CD4-positive, CD25-positive, alpha-beta regulatory T cell (primary cell): ENCODE results near the gene FAM114A2. TPM values are rescaled to one million over a fixed set of nuclear protein-coding genes. Genes with fewer than 3 reads are reported as not detected.

Experiments
- ATAC-seq, 2 donors: fragments of 150-1000 bp; cut with Tn5 transposase; one replicate each; pipeline ENCODE4 v1.10.0; 2021; ENCODE audit warnings: low read depth in 2 of 2, moderate number of reproducible peaks in 2 of 2, moderate library complexity in 1 of 2
- DNase-seq, 3 donors: peaks; one replicate each; pipeline versions ENCODE4 v3.0.0 to v3.0.0-alpha.2; 2012 to 2022; ENCODE audit warnings: mixed read lengths in 1 of 3
- H3K27ac ChIP-seq: one replicate; pipeline ENCODE4 v1.7.0; 2013; ENCODE audit warnings: mild to moderate bottlenecking, low read length; ENCODE audit not compliant: insufficient read depth, poor library complexity, severe bottlenecking
- H3K27me3 ChIP-seq: one replicate; pipeline ENCODE4 v1.7.0; 2013; ENCODE audit warnings: low read length; ENCODE audit not compliant: control insufficient read depth, insufficient read depth
- H3K36me3 ChIP-seq: one replicate; pipeline ENCODE4 v1.7.0; 2013; ENCODE audit warnings: mild to moderate bottlenecking, low read length, moderate library complexity; ENCODE audit not compliant: control insufficient read depth, insufficient read depth
- H3K4me1 ChIP-seq: 2 replicates; pipeline ENCODE4 v1.7.0; 2013; ENCODE audit warnings: mild to moderate bottlenecking, low read length; ENCODE audit not compliant: insufficient read depth, control insufficient read depth, poor library complexity, severe bottlenecking
- H3K4me3 ChIP-seq: one replicate; pipeline ENCODE4 v1.7.0; 2013; ENCODE audit warnings: low read depth, mild to moderate bottlenecking, low read length, moderate library complexity
- H3K9me3 ChIP-seq, 2 experiments: 1 replicate in 1 of 2; 2 replicates in 1 of 2; pipeline ENCODE4 v1.7.0; 2013; ENCODE audit warnings: low read length in 2 of 2, mild to moderate bottlenecking in 1 of 2, moderate library complexity in 1 of 2; ENCODE audit not compliant: control insufficient read depth in 2 of 2
- H3K27ac Mint-ChIP-seq, 3 donors: one replicate each; pipeline ENCODE4 v1.8.0; 2020 to 2022; ENCODE audit warnings: mild to moderate bottlenecking in 3 of 3, mixed read lengths in 3 of 3, moderate library complexity in 2 of 3
- H3K27me3 Mint-ChIP-seq: one replicate; pipeline ENCODE4 v1.8.0; 2022; ENCODE audit warnings: mild to moderate bottlenecking, mixed read lengths
- H3K36me3 Mint-ChIP-seq: one replicate; pipeline ENCODE4 v1.8.0; 2020; ENCODE audit warnings: mixed read lengths
- H3K4me1 Mint-ChIP-seq, 4 donors: one replicate each; pipeline ENCODE4 v1.8.0; 2020 to 2022; ENCODE audit warnings: mixed read lengths in 4 of 4, mild to moderate bottlenecking in 1 of 4
- H3K4me3 Mint-ChIP-seq, 4 donors: one replicate each; pipeline ENCODE4 v1.8.0; 2020 to 2022; ENCODE audit warnings: mild to moderate bottlenecking in 4 of 4, mixed read lengths in 4 of 4, moderate library complexity in 3 of 4
- H3K9me3 Mint-ChIP-seq, 7 donors: one replicate each; pipeline ENCODE4 v1.8.0; 2020 to 2022; ENCODE audit warnings: mixed read lengths in 7 of 7, mild to moderate bottlenecking in 3 of 7, moderate library complexity in 2 of 7
- polyA plus RNA-seq, 4 donors: library from polyadenylated mRNA; unstranded; fragments of 300-500 nt; fragmentation: Illumina TruSeq; gene quantifications; one replicate each; pipeline ENCODE4 v1.2.3, GENCODE V29; 2021
- total RNA-seq: library from RNA; stranded (reverse); gene quantifications from one replicate; pipeline ENCODE4 v1.2.3, GENCODE V29; 2022

The FAM114A2 gene
- total and polyA plus RNA-seq, 5 donors from 2014 or later: 19.1 to 26.6 (median 22.8) TPM

DNA sequence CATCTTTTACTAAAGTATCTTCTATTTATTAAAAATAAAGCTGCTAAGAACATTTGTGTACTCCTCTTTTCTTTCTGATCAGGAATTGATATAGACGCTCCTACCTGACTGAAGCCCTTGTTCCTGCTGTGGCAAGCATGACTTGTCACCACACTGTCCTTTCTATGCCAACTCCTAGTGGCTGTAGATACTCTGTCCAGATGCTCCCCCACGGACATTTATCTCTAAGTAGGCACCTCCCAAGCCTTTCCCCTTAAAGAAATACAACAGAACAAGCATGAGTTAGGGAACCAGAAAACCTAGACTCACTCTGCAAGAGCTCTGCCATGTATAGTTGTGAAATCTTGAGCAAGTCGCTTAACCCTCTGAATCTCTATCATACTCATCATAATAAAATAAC, 53.2 kb downstream of the FAM114A2 start:
- no peak overlapping the region for H3K27ac ChIP-seq
- H3K27ac Mint-ChIP-seq: no peak overlapping the region
- H3K4me3 ChIP-seq: no peak overlapping the region
- no peaks in the 10 kb centered on the region for H3K4me1 ChIP-seq
- peaks cover 5% of the 10 kb centered on the region for H3K27me3 Mint-ChIP-seq
- H3K36me3 ChIP-seq: no peaks in the 10 kb centered on the region
- DNase-seq (no peak), ATAC-seq (no peak)
- H3K4me1 Mint-ChIP-seq: no peaks in the 10 kb centered on the region
- H3K36me3 Mint-ChIP-seq: peaks cover 10% of the 10 kb centered on the region
- no peaks in the 10 kb centered on the region for H3K9me3 Mint-ChIP-seq
- no peak overlapping the region for H3K4me3 Mint-ChIP-seq
- H3K27me3 ChIP-seq: peaks cover 1% of the 10 kb centered on the region
- no peaks in the 10 kb centered on the region for H3K9me3 ChIP-seq

DNA sequence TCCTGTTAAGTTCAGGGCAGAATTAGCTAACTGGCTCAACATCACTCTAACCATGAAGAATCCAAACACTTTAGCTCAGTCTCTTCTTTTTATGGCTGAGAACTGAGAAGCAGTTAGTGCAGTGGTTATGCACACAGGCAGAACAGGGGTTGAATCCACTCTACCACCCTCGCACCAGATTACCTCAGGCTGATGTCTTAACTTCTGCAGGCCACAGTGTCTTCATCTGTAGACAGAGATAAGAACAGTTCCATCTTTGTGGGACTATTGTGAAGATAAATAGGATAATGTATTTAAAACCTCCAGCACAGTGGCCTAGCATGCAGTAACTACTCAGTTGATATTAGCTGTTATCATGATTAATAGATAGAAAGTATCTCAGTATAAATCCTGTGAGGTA, 54.8 kb downstream of the FAM114A2 start:
- no peak overlapping the region for H3K4me3 ChIP-seq
- no peaks in the 10 kb centered on the region for H3K4me1 ChIP-seq
- H3K36me3 ChIP-seq: no peaks in the 10 kb centered on the region
- ATAC-seq (no peak), DNase-seq (no peak)
- no peaks in the 10 kb centered on the region for H3K9me3 ChIP-seq
- Mint-ChIP-seq H3K27me3 (peaks cover 5% of the 10 kb centered on the region), H3K9me3 (no peaks in the 10 kb centered on the region), H3K36me3 (peaks cover 5% of the 10 kb centered on the region), H3K4me1 (no peaks in the 10 kb centered on the region), H3K27ac (no peak overlapping the region), H3K4me3 (no peak overlapping the region)
- no peak overlapping the region for H3K27ac ChIP-seq
- peaks cover 4% of the 10 kb centered on the region for H3K27me3 ChIP-seq

DNA sequence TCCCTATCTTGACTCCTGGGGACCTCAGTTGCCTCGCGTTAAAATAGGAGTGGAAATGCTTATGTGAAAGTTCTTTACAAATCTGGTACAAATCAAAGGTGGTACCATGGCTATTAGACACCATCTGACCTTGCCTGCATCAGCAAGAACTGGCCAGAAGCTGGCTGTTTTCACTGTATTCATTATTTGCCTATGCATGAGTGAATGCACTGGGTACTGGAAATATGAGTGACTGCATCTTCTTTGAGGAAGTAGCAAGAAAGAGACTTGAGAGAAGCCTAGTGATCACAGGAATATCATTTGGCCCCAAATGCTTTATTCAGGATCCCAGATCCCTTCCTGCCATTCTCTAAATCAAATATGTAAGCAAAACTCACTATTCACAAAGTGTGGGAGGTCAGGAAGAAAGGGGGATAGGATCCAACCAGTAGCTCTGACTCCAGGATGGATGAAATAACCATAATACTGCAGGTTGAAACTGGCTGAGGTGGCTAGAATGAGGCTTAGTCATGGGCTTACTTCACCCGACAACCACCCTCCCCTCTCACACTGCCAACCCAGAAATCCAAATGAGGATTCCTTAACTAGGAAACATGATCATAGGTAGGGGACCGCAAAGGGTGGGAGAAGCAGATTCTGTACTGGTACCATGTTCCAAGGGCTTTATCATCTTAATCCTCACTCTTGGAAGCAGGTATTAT, 56.7 kb downstream of the FAM114A2 start:
- no peak overlapping the region for H3K27ac ChIP-seq
- no peak overlapping the region for H3K27ac Mint-ChIP-seq
- H3K36me3 Mint-ChIP-seq: peaks cover 5% of the 10 kb centered on the region
- DNase-seq: no peak
- no peaks in the 10 kb centered on the region for H3K9me3 ChIP-seq
- H3K27me3 Mint-ChIP-seq: peaks cover 5% of the 10 kb centered on the region
- no peak for ATAC-seq
- no peak overlapping the region for H3K4me3 Mint-ChIP-seq
- H3K9me3 Mint-ChIP-seq: no peaks in the 10 kb centered on the region
- peaks cover 4% of the 10 kb centered on the region for H3K27me3 ChIP-seq
- no peaks in the 10 kb centered on the region for H3K36me3 ChIP-seq
- H3K4me1 Mint-ChIP-seq: no peaks in the 10 kb centered on the region
- no peak overlapping the region for H3K4me3 ChIP-seq
- H3K4me1 ChIP-seq: no peaks in the 10 kb centered on the region

DNA sequence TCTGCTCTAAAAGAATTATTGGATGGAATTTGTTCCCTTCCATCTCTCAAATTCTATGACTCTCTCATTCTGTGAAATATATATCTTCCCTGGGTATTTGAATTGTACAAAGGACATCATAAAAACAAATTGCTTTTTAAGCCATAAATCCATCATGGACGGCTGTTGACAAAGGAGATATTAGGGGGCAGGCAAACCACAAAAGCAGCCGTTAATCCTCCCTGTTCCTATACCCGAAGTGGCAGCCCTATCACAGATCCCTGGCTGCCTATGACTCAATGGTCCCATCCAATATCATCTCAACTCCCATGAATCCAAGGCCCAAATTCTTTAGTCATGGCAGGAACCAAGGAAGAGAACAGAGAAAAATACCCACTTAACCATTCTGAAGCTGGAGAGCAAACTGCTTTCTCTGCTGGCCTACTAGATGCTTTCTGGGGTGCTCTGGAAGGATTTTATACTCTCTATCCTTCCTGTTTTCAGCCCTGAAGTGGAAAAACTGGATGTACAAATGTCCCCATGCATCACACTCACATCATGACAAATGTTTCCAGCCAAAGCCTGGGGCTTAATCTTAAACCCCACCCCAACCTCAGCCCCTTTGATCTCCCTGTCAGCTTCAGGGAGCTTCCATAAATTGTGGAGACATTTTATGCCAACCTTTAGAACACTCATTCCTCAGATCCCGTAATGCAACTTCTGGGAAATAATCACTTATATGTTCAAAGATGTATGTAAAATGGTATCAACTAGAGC, 59.5 kb downstream of the FAM114A2 start:
- Histone ChIP-seq H3K27me3 (peaks cover 6% of the 10 kb centered on the region), H3K4me3 (no peak overlapping the region), H3K4me1 (no peaks in the 10 kb centered on the region), H3K36me3 (no peaks in the 10 kb centered on the region), H3K9me3 (no peaks in the 10 kb centered on the region), H3K27ac (no peak overlapping the region)
- H3K36me3 Mint-ChIP-seq: no peaks in the 10 kb centered on the region
- no peaks in the 10 kb centered on the region for H3K9me3 Mint-ChIP-seq
- no peak for ATAC-seq
- H3K27ac Mint-ChIP-seq: no peak overlapping the region
- H3K4me3 Mint-ChIP-seq: no peak overlapping the region
- DNase-seq: no peak
- no peaks in the 10 kb centered on the region for H3K4me1 Mint-ChIP-seq
- peaks cover 23% of the 10 kb centered on the region for H3K27me3 Mint-ChIP-seq

DNA sequence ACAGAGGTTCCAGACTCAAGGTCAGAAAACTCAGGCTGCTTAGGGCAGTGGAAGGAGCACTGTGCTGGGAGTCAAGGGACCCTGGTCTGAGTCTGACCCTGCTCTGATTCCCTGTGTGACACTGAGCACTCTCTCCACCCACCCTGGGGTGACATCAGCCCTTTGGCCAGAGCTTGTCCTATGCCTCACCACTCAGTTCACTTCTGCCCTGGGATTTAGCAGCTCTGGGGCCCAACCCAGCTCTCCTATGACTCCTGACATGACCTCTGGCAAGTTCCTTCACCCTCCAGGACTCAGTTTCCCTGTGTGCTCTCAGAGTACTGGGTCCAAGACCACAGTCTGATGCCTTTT, 63.9 kb downstream of the FAM114A2 start:
- H3K4me1 Mint-ChIP-seq: no peaks in the 10 kb centered on the region
- no peaks in the 10 kb centered on the region for H3K9me3 Mint-ChIP-seq
- DNase-seq (no peak), ATAC-seq (no peak)
- Histone ChIP-seq H3K4me1 (no peaks in the 10 kb centered on the region), H3K27me3 (peaks cover 2% of the 10 kb centered on the region), H3K36me3 (no peaks in the 10 kb centered on the region), H3K9me3 (no peaks in the 10 kb centered on the region), H3K4me3 (no peak overlapping the region), H3K27ac (no peak overlapping the region)
- no peak overlapping the region for H3K27ac Mint-ChIP-seq
- peaks cover 18% of the 10 kb centered on the region for H3K27me3 Mint-ChIP-seq
- H3K36me3 Mint-ChIP-seq: no peaks in the 10 kb centered on the region
- H3K4me3 Mint-ChIP-seq: no peak overlapping the region

DNA sequence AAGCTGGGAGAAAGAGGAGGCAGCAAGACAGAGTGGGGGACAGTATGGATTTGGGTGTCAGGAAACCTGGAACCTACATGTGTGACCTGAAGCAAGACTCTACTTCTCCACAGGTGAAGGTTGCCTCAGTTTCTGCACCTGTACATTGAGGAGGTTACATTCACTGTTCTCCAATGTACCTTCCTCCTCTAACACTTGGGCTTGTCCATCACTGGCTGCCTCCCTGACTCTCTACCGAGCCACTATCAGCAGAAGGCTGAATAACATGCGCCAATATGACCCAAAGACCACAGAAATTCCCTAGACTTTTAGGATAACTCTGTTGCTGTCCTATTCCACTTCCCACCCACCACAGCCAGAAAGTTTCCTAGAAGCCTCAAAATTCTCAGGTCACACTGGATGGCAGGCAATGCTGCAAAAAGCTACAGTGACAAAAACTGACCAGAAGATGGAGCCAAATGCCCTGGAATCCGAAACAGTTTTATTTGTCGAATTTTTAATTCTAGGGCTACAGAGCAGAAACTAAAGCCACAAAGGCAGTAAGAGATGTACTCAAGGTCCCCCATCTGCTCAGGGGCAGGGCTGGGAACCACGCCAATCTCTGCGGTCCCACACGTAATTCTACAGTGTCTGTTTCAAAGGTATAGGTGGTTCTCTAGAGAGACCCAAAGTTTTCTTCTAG, 64.4 kb downstream of the FAM114A2 start:
- no peaks in the 10 kb centered on the region for H3K36me3 ChIP-seq
- H3K4me3 Mint-ChIP-seq: no peak overlapping the region
- no peaks in the 10 kb centered on the region for H3K36me3 Mint-ChIP-seq
- H3K4me1 Mint-ChIP-seq: no peaks in the 10 kb centered on the region
- ATAC-seq: no peak
- H3K27me3 ChIP-seq: peaks cover 2% of the 10 kb centered on the region
- H3K27me3 Mint-ChIP-seq: peaks cover 18% of the 10 kb centered on the region
- H3K27ac ChIP-seq: no peak overlapping the region
- H3K9me3 ChIP-seq: no peaks in the 10 kb centered on the region
- H3K27ac Mint-ChIP-seq: no peak overlapping the region
- DNase-seq: peak in 2 of 3 donors; percentile 35 to 59
- no peaks in the 10 kb centered on the region for H3K9me3 Mint-ChIP-seq
- H3K4me3 ChIP-seq: no peak overlapping the region
- no peaks in the 10 kb centered on the region for H3K4me1 ChIP-seq

DNA sequence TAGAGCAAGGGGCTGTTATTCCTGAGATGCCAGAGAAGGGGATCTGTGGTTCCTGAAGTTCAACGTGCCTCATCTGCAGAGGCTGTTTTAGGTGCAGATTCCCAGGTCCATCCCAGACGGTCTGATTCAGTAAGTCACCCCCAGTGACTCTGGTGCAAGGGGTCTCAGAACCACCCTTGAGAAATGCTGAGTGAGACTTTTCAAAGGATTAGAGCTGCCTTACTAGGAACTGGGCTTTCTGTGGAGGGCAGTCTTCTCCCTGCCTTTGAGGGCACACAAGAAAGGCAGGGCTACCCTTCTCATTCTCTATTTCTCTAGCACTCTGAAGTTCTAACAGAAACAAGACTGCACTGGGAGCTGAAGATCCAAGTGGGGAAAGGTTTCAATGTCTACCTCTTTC, 66.5 kb downstream of the FAM114A2 start:
- Histone ChIP-seq H3K27ac (no peak overlapping the region), H3K4me3 (no peak overlapping the region), H3K27me3 (peaks cover 2% of the 10 kb centered on the region), H3K36me3 (no peaks in the 10 kb centered on the region), H3K4me1 (no peaks in the 10 kb centered on the region), H3K9me3 (no peaks in the 10 kb centered on the region)
- H3K36me3 Mint-ChIP-seq: no peaks in the 10 kb centered on the region
- DNase-seq (no peak), ATAC-seq (no peak)
- H3K27ac Mint-ChIP-seq: no peak overlapping the region
- no peaks in the 10 kb centered on the region for H3K9me3 Mint-ChIP-seq
- no peaks in the 10 kb centered on the region for H3K4me1 Mint-ChIP-seq
- H3K27me3 Mint-ChIP-seq: peaks cover 18% of the 10 kb centered on the region
- H3K4me3 Mint-ChIP-seq: no peak overlapping the region
